SW480 (cell line): Measurements from ENCODE around the gene ULK3.

Source experiments
- DNase-seq: peaks from one replicate; pipeline ENCODE4 v3.0.0-alpha.2; 2016; ENCODE audit warnings: low spot score

The ULK3 gene

DNA sequence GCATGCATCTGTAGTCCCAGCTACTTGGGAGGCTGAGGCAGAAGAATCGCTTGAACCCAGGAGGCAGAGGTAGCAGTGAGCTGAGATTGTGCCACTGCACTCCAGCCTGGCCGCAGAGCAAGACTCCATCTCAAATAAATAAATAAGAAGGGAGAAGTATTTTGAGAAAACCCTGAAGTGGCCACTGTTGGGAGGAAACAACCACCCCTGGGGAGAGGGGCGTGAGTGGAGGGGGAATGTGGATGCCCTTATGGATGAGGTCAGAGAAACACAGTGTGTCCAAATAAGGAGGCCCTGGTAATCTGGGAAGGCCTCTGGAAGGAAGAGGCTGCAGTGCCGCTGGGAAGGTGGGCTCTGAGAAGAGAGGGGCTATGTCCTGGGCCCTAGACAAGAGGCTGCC, 20.7 kb downstream of the ULK3 start:
- no peak for DNase-seq

DNA sequence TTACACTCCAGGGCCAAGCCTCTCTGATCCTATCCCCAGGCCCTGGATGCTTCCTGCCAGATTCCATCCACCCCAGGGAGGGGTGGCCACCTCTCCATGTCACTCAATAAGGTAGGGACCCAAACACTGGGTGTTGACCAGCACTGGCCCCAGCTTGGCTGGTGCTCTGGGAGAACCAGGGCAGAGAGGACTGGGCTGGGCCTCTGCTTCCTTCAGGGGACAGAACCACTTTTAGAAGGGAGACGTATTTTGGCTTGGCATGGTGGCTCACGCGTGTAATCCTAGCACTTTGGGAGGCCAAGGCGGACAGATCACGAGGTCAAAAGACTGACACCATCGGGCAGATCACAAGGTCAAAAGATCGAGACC, 21.2 kb downstream of the ULK3 start:
- DNase-seq: no peak

- DNase-seq: no peak
Observed at GRCh38 chr15:74821091-74821789, 21.7 kb downstream of the ULK3 start.

DNA sequence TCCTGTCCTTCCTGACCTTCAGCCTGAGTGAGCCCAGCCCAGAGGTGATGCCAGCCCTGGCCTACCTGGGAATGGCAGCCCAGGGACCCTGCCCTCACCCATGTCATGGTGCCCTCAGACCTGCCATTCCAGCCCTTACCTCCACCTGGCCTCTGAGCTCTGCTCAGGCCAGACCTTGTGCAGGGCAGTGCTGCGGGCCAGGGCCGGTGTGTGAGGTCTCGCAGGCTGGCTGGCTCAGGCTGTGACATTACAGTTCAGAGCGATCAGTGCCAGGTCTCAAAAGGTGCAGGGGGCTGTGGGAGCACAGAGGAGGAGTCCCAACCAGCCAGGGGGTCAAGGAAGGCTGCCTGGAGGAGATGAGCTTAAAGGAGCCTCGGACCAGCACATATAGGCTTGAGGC, 22.9 kb downstream of the ULK3 start:
- no peak for DNase-seq

DNA sequence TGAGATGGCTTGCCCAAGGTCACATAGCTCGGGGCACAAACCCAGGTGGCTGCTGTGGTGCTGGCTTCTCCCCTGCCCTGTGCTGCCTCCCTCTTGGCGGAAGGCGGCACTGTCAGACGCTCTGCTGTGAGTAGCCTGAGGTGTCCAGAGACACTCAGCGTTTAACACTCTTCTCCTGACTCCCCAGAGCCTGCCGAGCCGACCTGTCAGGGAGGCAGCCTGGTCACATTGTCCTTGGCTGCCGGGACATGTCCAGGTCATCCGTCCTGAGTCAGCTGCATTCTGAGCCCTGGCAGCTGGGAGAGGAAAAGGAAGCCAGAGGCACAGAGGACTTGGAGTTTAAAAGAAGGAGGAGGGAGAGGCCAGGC, 25.6 kb downstream of the ULK3 start:
- no peak for DNase-seq

DNA sequence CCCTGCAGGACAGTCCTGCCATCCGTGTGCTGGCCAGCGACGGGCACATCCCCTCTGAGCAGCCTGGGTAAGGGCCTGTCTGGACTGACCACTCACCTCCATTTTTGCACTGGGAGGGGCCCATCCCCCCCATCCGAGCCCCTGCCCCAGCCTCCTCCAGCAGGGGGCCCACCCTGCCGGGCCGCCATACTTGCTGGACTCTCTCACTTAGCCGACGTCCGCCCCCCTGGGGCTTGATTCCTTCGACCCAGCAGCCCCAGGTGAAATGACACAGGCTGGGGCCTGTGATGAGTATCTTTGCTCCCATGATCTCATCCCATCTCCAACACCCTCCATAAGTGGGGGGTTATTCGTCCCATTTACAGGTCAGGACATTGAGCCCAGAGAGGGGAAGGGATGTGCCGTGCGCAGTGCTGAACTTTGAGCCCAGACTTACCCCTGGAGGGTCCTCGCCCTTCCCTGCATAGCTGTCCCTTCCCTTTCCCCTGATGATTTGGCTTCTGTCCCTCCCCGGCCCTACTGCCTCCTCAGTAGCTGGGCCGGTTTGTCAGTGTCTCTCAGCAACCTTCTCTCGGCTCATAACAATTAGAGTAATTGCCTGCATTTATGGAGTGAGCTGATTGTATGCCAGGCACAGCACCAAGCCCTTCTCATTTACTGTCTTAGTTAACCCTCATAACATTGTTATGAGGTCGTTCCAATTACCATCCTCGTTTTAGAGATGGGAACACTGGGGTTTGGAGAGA, 26.2 kb downstream of the ULK3 start:
- DNase-seq: no peak

DNA sequence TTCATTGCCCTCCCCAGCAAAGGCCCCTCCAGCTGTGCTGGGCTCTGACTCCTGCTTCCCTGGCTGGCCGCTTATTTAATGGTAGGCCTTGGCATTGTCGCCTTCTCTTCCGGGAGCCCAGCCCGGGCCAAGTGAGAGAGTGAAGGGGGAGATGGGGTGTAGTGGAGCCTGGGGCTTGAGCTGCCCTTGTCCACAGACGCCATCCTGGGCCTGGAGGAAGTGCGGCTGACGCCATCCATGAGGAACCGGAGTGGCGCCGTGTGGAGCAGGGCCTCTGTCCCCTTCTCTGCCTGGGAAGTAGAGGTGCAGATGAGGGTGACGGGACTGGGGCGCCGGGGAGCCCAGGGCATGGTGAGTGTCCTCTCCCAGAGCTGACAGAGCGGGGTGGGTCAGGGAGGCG, 27.0 kb downstream of the ULK3 start:
- no peak for DNase-seq

GRCh38 chr15:74815121-74815934, 27.6 kb downstream of the ULK3 start:
- DNase-seq: no peak

DNA sequence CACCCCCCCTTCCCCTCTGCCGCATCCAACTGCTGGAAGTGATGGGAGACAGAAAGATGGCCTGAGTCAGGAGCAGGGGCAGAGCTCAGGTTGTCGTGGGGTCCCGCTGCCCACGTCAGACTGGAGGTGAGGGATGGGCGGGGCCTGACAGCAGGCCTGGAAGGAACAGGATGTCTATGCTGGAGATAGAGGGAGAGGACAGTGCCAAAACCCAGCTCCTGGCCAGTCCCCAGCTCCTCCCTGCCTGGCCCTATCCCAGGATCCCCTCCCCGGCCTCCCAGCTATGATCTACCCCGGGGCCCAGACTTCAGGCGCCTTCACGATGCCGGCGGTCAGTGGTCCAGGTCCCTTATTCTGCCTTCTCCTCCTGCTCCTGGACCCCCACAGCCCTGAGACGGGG, 30.4 kb downstream of the ULK3 start, which contains the start of gene LMAN1L:
TSS of gene LMAN1L (plus strand) at position 303 of the 400 bp plus-strand sequence. CDS start at position 323, 20 bp downstream.
- no peak for DNase-seq

DNA sequence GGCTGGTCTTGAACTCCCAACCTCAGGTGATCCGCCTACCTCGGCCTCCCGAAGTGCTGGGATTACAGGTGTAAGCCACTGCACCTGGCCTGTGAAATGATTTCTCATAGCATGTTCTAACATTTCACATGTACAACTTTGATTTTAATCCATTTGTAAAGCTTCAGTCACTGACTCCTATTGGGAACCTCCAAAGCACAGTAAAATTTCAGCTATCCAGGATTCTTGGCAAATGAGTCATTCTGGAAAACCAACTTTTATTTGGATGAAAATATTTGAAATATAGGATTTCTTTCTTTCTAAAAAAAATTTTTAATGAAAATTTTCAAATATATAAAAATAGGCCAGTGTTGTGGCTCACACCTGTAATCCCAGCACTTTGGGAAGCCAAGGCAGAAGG, 33.0 kb downstream of the ULK3 start:
- no peak for DNase-seq

DNA sequence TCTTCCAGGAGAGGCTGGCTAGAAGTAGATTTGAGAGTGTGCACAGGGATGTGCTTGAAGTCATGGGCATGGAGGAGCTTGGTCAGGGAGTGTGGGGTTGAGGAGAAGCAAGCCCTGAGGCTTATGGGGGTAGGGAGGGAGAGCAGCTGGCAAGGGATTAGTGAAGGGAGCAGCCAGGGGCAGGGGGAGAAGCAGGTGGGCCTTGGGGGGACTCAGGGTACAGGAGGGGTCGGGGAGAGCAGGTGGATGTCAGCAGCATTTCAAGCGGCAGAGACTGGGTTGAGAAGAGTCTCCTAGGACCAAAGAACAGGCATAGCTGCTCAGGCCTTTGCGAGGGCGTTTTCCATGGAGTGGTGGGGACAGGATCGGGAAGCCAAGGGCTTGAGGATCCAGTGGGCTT, 33.7 kb downstream of the ULK3 start:
- no peak for DNase-seq

DNA sequence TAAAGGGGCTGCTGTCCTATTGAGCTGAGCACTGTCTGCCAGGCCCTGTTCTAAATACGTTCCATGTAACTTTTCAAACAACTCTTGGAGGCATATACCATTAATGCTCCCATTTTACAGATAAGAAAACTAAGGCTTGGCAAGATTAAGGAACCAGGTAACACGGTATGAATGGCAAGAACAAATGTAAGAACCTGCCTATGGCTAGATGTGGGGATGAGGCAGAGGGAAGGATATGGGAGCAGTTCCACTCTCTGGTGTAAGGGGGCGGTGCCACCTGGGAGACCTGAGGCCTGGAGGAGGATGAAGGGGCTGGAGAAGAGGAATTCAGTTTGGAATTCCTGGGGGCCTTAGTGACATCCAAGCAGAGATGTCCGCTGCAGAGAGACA, 34.1 kb downstream of the ULK3 start:
- no peak for DNase-seq

- no peak for DNase-seq
Observed at GRCh38 chr15:74808078-74808839, 34.7 kb downstream of the ULK3 start.

DNA sequence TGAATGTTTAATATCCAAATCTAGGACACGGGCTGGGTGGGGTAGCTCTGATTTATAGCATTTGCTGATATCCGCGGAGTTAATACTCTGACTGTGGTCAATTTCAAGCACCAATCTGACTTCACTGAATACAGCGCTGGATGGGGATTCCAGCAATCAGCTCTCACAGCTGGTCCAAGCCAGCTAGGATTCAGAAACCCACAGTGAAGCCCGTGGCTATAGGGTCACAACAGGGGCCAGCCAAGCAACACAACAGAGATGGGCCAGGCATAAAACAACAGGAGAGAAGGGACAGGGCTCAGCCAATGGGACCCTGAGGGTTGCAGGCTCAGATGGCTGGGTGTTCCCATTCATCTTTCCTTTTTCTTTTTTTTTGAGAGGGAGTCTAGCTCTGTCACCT, 35.7 kb downstream of the ULK3 start:
- DNase-seq: no peak

GRCh38 chr15:74804935-74805334, 38.0 kb downstream of the ULK3 start:
- DNase-seq: no peak

DNA sequence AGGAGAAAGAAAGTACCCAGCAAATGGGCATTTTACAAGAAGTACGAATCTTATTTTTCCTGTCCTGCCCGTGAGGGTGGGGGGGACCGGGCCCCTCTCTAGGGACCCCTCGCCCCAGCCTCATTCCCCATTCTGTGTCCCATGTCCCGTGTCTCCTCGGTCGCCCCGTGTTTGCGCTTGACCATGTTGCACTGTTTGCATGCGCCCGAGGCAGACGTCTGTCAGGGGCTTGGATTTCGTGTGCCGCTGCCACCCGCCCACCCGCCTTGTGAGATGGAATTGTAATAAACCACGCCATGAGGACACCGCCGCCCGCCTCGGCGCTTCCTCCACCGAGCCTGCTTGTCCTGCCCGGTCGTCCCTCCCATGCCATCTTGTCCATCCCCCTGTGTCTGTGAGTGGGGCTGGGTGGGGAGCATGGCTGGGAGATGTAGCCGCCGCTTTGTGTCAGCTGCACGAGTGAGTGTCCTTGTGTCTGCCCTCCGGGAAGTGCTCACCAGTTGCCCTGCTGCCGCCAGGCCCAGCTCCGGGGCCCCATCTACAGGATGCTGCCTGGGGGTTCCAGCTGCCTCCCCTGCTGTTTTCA, 40.0 kb downstream of the ULK3 start:
- DNase-seq: no peak

DNA sequence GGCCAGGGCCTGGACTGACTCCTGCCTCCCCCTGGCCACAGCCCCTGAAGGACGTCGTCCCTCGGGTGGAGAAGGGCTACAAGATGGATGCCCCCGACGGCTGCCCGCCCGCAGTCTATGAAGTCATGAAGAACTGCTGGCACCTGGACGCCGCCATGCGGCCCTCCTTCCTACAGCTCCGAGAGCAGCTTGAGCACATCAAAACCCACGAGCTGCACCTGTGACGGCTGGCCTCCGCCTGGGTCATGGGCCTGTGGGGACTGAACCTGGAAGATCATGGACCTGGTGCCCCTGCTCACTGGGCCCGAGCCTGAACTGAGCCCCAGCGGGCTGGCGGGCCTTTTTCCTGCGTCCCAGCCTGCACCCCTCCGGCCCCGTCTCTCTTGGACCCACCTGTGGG, 40.7 kb downstream of the ULK3 start:
- DNase-seq: no peak

DNA sequence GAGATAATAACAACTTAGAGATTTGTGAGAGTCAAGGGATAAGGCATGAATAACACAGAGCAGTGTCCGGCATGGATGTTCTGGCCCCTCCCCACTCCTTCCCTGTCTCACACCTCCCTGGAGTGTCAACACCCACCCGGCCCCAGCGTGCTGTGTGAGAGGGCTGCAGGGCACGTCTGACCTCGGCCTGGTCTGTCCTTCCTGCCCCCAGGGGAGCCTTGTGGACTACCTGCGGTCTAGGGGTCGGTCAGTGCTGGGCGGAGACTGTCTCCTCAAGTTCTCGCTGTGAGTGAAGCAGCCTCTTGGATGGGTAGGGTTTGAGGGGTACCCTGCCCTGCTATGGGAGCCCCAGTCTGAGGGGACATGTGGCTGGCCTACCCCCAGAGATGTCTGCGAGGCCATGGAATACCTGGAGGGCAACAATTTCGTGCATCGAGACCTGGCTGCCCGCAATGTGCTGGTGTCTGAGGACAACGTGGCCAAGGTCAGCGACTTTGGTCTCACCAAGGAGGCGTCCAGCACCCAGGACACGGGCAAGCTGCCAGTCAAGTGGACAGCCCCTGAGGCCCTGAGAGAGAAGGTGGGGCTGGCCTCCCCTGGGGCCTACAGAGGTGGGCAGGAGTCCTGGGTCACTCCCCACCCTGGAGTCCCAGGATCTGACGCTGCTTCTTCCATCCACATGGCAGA, 41.5 kb downstream of the ULK3 start:
- no peak for DNase-seq

DNA sequence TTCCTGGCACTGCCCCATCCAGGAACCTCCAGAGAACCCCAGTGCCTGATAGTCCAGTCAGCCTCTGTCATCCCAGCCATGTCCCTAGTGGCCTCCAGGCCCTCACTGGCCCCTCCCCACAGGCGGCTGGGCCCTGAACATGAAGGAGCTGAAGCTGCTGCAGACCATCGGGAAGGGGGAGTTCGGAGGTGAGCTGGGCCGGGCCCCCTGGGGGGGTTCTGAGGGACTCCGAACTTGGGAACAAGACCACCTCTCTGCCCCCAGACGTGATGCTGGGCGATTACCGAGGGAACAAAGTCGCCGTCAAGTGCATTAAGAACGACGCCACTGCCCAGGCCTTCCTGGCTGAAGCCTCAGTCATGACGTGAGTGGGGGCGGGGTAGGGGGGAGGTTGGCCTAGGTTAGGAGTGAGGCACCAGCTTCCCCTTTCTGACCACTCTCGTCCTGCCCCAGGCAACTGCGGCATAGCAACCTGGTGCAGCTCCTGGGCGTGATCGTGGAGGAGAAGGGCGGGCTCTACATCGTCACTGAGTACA, 42.3 kb downstream of the ULK3 start:
- no peak for DNase-seq

DNA sequence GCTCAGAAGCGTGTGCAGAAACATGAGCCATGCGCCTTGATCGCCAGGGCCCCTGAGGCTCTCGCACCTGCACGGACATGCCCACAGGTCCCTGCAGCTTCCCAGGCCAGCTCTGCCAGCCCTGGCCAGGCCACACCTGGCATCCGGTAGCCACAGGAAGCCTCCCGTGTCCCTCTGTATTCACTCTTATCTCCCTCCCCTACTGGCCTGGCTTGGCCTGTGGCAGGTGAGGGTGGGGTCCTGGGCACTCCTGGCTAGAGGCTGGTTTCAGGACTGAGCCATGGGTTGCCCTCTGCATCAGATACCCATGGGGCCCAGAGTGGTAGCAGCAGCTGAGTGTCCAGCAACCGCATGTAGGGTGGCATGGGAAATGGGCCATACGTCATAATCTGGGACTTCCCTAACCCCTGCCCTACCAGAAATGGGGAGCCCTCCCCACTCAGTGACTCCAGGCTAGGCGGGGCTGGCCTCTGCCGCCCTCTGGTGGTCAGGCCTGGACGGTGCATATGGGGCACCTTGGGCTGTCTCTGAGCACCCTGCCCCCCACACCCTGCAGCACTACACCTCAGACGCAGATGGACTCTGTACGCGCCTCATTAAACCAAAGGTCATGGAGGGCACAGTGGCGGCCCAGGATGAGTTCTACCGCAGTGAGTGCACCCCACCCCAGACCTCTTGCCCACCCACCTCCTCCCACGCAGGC, 42.9 kb downstream of the ULK3 start:
- peak; percentile 64 for DNase-seq
